GM18868 (cell line): Measurements from ENCODE around the gene CLMP.
"Not testable (repeated sequence)": the region's sequence is repeated elsewhere in the genome, so short reads cannot be mapped to it uniquely, and the experiment has no call there.

ENCODE experiments used
- ATAC-seq: cut with Tn5 transposase; IDR thresholded peaks from one replicate; pipeline ENCODE4 v1.9.1; 2021; ENCODE audit warnings: mild to moderate bottlenecking, moderate library complexity; ENCODE audit not compliant: unreplicated experiment

The CLMP gene

DNA sequence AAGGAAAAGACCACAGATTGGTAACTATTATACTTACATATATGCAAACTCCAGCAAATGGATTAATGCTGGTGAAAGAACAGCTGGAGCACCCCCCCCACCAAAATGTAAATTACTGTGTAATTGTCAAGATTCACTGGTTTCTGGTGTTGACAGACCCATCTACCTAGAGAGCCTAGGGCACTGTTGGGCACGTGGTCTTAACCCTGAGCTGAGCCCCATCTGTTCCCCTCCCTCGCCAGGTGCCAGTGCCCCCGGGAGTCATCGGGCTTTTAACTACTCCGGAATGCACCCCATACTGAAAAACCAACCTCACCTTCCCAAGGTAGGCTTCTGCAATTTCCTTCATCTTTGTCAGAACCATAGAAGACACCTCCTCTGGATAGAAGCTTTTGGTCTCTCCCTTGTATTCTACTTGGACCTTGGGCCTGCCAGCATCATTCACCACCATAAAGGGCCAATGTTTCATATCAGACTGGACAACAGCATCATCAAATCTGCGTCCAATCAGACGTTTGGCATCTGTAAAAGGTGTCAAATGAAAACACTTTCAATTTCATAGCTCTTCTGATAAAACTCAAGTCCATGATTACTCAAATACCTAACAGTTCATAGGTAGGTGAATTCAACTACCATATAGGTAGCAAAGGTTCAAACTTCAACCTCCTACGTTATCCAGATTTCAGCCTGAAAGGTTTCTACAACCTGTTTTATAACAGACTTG lies 134.6 kb downstream of the CLMP start:
- ATAC-seq: no peak

DNA sequence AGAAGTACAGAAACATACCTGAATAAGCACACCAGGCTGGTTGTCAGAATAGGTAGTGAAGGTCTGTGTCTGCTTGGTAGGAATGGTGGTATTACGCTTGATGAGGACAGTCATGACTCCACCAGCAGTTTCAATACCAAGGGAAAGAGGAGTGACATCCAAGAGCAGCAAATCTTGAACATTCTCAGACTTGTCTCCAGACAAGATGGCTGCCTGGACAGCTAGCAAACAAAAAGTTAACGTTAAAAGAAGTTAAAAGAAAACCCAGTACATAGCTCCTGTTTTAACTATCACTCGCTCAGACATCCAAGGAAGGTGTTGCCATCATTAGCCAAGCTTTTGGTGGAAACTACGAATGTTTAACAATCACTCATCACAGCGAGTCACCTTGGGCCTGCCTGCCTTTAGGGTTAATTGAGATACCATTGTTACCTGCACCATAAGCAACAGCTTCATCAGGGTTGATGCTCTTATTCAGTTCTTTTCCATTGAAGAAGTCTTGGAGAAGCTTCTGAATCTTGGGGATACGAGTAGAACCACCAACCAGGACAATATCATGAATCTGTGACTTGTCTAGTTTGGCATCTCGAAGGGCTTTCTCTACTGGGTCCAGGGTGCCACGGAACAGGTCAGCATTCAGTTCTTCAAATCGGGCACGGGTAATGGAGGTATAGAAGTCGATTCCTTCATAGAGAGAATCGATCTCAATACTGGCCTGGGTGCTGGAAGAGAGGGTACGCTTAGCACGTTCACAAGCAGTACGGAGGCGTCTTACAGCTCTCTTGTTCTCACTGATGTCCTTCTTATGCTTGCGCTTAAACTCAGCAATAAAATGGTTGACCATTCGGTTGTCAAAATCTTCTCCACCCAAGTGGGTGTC lies 135.8 kb downstream of the CLMP start:
- not testable (repeated sequence) for ATAC-seq

DNA sequence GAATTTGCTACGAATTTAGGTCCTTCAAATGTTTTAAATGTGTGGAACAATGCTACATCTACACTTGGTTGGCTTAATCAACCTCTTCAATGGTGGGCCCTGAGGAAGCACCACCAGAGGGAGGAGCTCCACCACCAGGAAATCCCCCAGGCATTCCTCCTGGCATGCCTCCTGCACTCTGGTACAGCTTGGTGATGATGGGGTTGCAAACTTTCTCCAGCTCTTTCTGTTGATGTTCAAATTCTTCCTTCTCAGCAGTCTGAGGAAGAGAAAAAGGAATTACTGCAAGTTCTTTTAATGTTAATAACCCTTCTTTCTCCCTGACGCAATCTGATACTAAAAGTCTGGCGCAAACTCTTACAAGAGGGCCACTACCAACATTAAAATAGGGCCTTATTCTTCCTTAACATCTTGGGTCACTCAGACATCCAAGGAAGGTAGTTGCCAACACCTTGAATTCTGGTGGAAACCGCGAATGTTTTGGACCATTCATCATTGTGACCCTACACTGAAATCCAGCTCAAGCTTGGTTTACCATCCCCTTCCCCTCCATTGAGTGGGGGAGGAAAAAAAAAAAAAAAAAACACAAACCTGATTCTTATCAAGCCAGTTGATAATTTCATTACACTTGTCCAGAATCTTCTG lies 137.3 kb downstream of the CLMP start:
- no peak for ATAC-seq

DNA sequence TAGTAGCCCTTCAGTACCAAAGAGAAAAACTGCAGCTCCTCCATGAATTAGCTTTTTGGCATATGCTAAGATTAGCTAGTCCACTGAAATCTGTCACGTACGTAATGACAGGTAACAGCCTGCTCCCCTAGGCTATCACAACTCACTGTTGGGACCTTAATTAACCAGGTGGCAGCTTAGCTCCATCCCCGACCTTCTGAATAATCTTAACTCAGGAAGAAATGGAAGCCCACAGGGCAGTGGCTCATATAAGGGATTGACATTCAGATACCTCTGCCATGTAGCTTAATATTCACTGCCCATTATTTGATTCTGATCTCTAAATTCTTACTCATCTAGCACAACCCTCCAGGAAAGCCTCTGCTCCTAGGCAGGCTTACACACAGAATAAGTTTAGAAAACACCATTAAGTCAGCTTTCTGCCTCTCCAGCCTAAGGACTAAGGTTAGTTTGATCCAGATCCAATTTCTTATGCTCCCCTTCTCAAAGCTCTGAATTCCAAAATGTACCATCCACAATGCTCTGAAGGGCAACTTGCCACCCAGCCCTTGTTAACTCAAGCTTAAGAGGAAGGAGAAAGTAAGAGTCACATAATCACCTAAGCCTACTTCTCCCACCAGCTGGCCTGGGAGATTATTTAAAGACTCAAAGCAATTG lies 138.1 kb downstream of the CLMP start:
- ATAC-seq: no peak

DNA sequence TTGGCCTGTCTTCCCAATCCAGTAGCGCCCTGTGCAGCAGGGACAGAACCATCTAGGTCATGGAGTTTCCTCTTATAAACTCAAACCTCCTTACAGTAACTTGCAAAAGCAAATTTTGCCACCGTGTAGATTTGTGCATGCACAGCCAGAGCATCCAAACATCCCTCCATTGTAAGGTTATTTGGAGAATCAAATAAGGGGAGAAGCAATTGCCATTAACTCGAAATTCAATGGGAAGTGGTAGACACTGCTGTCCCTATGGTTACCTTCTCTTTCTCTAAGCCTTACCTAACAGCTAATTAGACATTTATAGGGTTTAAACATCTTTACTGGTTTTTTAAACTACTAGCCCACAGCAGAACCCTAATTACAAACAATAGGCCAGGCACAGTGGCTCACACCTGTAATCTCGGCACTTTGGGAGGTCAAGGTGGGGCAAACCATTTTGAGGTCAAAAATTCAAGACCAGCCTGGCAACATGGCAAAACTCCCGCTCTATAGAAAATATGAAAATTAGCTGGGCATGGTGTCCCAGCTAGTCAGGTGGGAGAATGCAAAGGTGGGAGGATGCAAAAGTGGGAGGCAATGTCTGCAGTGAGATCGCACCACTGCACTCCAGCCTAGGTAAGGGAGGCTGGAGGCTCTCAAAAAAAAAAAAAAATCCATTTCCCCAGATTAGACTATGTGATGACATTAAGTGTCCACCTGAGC lies 139.7 kb downstream of the CLMP start:
- no peak for ATAC-seq

DNA sequence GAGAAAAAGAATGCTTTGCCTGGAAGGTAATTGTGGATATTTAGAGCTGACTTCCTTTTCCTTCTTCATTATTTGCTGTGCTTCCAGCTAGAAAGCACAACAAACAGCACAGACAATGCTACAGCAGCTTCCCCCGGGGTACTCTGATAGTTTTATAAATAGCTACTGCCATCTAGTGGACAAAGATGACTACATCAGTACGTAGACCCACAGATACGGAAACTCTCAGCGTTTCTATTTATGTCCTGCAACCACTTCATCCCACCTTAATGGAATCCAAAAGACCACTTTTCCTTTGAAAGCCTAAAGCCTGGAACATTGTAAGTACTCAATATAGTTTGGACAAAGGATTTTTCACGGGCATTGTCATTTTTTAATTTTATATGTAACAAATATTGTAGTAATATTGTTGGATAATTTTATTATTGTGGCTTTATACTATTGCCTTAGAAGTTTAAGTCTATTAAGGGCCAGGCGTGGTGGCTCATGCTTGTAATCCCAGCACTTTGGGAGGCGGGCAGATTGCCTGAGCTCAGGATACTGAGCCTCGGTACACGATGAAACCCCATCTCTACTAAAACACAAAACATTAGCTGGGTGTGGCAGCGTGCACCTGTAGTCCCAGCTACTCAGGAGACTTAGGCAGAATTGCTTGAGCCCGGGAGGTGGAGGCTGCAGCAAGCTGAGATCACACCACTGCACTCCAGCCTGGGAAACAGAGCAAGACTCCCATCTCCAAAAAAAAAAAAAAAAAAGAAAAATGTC lies 140.6 kb downstream of the CLMP start:
- ATAC-seq: peak; percentile 76

DNA sequence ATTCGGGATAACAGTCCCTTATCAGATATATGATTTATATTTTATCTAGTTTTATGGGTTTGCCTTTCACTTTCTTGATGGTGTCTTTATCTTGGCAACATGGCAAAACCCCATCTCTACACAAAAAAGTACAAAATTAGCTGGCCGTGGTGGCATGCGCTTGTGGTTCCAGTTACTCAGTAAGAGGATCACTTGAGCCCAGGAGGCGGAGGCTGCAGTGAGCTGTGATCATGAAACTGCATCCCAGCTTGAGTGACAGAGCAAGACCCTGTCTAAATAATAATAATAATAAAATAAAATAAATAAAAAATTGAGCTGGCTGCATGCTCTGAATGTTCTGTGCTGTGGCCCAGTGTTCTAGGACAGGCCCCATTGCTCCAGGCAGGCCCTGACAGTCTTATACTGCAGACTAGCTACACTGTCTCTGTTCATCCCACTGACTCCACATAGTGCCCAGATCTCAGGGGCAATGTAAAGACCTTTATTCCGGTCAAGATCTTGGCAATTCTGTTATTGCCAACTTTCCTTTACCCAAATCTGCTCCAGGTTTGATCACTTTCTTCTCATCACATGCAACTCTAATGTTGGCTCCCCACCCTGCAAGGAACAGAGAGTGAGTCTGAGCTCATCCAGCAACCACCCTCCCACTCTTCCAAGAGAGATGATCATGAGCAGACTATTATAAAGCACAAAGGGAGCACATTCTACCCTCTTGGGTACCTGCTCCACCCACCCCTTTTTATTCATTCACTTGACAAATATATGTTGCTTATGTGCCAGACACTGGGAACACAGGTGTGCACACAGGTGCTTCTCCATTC lies 141.9 kb downstream of the CLMP start:
- no peak for ATAC-seq

DNA sequence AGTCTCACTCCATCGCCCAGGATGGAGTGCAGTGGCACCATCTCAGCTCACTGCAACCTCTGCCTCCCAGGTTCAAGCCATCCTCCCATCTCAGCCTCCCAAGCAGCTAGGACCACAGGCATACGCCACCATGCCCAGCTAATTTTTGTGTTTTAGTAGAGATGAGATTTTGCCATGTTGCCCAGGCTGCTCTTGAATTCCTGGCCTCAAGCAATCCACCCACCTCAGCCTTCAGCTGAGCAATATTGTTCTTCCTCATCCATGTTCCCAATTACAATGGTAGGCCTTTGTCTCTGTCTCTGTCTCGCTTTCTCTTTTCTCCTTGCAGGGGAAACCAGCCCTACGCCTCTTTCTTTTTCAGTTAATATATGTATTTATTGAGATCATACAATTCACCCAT lies 143.4 kb downstream of the CLMP start:
- no peak for ATAC-seq

DNA sequence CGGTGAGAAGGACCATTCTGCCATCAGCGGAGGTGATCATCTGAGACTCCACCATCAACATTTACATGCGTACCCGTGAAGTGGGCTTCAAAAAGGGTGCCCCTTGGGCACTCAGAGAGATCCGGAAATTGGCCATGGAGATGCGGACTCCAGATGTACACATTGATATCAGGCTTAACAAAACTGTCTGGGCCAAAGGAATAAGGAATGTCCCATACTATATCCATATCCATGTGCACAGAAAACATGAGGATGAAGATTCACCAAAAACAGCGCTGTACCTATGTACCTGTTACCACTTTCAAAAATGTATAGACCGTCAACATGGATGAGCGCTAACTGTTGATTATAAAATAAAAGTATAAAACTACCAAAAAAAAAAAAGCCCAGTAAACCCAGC lies 143.9 kb downstream of the CLMP start:
- ATAC-seq: no peak

DNA sequence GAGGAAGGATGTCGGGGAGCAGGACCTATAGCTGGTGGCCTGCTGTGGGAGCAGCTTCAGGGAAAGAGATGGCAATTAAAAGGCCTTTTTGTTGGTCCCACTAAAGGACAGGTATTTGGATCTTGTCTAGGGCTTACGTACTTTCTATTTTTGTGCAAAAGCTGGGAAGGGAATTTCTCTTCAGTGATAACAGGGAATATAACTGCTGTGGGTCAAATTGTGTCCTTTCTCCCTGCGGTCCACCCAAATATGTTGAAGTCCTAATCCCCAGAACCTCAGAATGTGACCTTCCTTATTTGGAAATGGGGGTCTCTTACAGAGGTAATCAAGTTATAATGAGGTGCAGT lies 147.1 kb downstream of the CLMP start:
- no peak for ATAC-seq

DNA sequence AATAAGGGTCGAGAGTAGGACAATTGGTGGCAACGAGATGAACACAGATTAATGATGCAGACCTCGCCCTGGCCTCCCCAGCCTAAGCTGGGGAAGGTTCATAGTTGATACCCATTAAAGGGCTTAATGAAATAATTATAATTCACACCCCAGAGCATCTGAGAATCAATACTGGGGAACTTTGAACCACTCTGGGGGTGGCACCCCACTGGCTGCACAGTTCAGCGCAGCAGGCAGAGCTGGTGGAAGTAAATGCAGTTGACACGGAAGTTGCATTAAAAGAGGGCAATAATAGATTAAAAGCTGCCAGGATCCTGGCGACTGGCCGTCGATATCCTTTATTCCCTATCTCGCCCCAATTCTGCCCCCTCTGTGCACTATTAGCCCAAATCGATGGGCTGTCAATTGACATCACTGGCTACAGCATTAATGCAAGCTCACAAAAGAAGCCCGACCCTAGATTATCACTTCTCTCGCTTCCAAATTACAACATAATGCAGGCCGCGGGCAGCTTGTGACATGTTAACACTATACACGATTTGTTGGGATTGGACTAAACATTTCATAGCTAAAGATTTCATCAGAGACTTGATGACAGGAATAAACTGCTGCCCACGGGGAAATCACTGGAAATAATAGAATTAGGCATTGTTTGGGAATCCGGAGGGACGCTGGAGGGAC lies 147.6 kb downstream of the CLMP start:
- no peak for ATAC-seq

DNA sequence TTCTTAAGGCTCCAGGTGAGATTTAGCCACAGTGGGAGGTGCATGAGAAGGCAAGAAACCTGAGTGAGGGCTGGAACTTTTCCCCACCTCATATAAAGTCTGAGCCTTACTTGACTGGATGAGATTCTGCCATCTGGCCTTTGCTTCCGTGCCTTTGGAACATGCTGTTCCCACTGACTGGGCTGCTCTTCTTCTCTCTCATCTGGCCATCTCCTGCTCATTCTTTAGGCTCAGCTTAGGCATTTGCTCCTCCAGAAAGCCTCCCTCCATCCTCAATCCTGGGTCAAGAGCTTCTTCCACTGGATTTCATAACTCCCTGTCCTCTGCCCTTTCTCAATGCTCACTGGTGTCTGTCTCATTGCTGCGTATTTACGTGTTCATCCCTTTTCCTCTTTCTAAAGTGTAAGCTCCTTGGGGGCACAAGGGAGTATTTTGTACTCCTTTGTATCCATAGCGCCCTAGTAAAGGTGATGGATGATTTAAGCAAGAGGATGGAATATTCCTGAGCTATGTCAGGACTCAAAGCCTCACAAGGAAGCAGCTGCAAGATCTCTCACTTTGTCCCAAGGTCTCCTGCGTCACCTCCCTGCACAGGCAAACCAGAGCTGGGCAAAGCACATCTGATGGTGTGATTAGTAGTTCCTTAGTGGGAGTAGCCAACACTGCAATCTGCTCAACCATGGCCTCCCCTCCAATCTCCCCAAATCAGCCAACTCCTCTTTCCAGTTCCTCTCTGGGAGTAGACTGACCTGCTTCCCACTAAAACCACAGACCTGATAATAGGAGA lies 148.4 kb downstream of the CLMP start:
- ATAC-seq: no peak

DNA sequence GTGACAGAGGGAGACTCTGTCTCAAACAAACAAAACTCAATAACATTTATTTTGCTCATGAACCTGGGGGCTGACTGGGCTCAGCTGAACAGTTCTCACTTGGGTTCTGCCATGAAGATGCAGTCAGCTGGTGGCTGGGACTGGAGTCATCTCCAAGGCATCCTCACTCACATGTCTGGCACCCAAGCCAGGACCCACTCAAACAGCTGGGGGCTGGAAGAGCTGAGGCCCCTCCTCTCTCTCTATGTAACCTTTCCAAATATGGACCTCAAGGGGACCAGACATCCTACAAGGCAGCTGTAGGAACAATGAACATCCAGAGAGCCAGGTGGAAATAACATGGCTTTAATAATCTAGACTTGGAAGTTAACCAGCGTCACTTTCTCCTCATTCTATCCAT lies 149.9 kb downstream of the CLMP start:
- ATAC-seq: no peak

DNA sequence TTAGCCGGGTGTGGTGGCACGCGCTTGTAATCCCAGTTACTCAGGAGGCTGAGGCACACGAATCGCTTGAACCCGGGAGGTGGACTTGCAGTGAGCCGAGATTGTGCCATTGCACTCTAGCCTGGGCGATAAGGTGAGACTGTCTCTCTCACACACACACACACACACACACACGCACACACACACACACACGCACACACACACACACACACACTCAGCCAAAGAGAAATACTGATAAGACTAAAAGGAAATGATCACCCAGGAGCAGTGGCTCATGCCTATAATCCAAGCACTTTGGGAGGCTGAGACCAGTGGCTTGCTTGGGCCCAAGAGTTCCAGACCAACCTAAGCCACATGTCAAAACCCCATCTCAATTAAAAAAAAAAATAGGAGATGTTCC lies 153.9 kb downstream of the CLMP start:
- ATAC-seq: no peak

DNA sequence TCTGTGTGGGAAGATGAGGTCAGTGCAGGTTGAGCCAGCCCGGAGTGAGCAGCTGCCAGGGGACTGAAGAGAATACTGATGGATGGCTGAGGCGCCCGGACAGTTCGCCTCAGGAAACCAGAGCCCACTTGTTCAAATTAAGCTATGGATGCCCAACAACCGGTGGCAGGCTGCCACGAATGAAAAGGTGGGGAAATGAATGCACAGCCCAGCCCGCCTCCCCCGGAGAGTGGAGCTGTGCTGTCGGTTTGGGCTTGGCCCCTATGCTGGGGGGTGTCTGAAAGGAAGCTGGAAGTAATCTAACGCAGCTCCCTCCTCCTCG lies 155.0 kb downstream of the CLMP start:
- no peak for ATAC-seq

DNA sequence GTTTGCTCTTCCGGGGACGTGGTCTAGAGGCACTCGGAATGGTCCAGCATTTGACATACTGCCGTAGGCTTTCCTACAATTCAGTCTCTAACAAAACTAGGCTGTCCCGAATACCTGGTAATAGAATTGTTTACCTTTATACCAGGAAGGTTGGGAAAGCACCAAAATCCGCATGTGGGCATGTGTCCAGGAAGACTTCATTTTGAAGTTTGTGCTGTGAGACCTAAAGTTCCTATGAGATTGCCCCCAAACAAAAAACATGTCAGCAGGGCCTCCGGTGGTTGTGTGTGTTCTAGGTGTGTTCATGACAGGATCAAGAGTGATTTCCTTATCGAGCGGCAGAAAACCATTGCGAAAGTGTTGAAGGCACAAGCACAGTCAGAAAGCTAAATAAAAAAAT lies 159.2 kb downstream of the CLMP start:
- no peak for ATAC-seq

DNA sequence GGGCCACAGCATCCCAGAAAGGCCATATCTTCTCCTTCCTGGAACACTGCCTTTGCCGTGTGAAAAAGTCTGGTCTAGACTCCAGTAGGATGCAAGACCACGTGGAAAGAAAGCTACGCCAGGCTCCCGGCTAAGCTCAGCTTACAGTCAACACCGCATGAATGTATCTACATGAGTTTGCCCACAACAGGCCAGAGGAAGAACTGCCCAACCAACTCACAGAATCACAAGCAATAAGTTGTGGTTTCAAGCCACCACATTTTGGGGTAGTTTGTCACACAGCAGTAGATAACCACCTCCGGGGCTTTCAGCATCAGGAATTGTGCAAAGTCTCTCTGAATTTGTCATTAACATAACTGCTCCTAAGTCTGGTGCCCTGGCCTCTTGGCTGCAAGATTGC lies 160.5 kb downstream of the CLMP start:
- ATAC-seq: no peak

DNA sequence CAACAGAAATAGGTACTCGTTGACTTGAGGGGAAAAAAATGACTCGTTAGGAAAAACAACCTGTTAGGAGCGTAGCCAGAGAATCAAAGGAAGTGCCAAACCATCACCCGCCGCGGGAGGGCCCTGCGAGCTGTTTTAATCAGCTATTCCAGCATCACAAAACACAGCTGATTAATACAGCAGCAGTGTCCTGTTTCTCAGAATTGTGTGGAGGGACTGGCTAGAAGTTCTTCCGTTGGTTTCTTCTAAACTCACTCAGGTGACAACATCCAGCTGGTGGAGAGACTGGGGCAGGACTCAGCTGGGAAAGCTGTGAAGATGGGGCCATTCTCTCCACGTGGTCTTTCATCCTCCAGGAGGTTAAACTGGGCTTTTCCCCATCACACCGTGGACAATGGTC lies 161.2 kb downstream of the CLMP start:
- ATAC-seq: no peak
